Measurements from ENCODE around the gene ISG15.
"Not testable (repeated sequence)": the region's sequence is repeated elsewhere in the genome, so short reads cannot be mapped to it uniquely, and the experiment has no call there.

The ISG15 gene

GRCh38 chr1:991895-992294 lies 21.4 kb upstream of the ISG15 start:
- H3K27me3 ChIP-seq (ENCODE audit: insufficient read depth, low read length), result peaks cover 10% of the 10 kb centered on the region; the same call in 1 of the 2 replicates

GRCh38 chr1:992362-992761 lies 20.9 kb upstream of the ISG15 start:
- Histone ChIP-seq H3K27me3 (ENCODE audit: insufficient read depth, low read length) (peaks cover 10% of the 10 kb centered on the region; the same call in 1 of the 2 replicates), H3K4me1 (ENCODE audit: insufficient read depth, low read length, severe bottlenecking) (no peaks in the 10 kb centered on the region), H3F3A (ENCODE audit: insufficient read depth, low read length) (no peaks in the 10 kb centered on the region), H3K4me2 (ENCODE audit: low read length) (no peak overlapping the region), H3K27ac (ENCODE audit: low read depth, low read length, poor library complexity, severe bottlenecking) (no peak overlapping the region), H3K9me2 (ENCODE audit: low read depth, low read length) (no peaks in the 10 kb centered on the region), H4K20me1 (ENCODE audit: insufficient read depth, low read length) (no peaks in the 10 kb centered on the region), H3K9me3 (ENCODE audit: low read length) (no peaks in the 10 kb centered on the region), H2AFZ (ENCODE audit: low read length) (no peak overlapping the region), H3K79me2 (ENCODE audit: insufficient read depth, low read length) (no peaks in the 10 kb centered on the region), H3K9ac (ENCODE audit: low read length) (no peak overlapping the region), H3K36me3 (ENCODE audit: insufficient read depth, low read length) (no peaks in the 10 kb centered on the region), H3K4me3 (ENCODE audit: low read depth, low read length, poor library complexity, severe bottlenecking) (no peak overlapping the region)
- no peak for TF ChIP-seq CTCF (IDR thresholded peaks at IDR 0.05; ENCODE audit: low read length)
- no peak for TF ChIP-seq EZH2 (IDR thresholded peaks at IDR 0.05; ENCODE audit: borderline replicate concordance, low read length)

More at GRCh38 chr1:991895-992294, 21.4 kb upstream of the ISG15 start:
- Histone ChIP-seq H3K9ac (ENCODE audit: low read length) (no peak overlapping the region), H3F3A (ENCODE audit: insufficient read depth, low read length) (no peaks in the 10 kb centered on the region), H3K4me3 (ENCODE audit: low read depth, low read length, poor library complexity, severe bottlenecking) (no peak overlapping the region), H3K79me2 (ENCODE audit: insufficient read depth, low read length) (no peaks in the 10 kb centered on the region), H3K4me2 (ENCODE audit: low read length) (no peak overlapping the region), H2AFZ (ENCODE audit: low read length) (no peak overlapping the region), H3K9me2 (ENCODE audit: low read depth, low read length) (no peaks in the 10 kb centered on the region), H3K4me1 (ENCODE audit: insufficient read depth, low read length, severe bottlenecking) (no peaks in the 10 kb centered on the region), H3K9me3 (ENCODE audit: low read length) (no peaks in the 10 kb centered on the region), H4K20me1 (ENCODE audit: insufficient read depth, low read length) (no peaks in the 10 kb centered on the region), H3K27ac (ENCODE audit: low read depth, low read length, poor library complexity, severe bottlenecking) (no peak overlapping the region), H3K36me3 (ENCODE audit: insufficient read depth, low read length) (no peaks in the 10 kb centered on the region)
- TF ChIP-seq EZH2 (IDR thresholded peaks at IDR 0.05; ENCODE audit: borderline replicate concordance, low read length) (no peak), CTCF (IDR thresholded peaks at IDR 0.05; ENCODE audit: low read length) (no peak)

GRCh38 chr1:993379-993995 lies 19.8 kb upstream of the ISG15 start:
- H3K9ac ChIP-seq (ENCODE audit: low read length), result no peak overlapping the region
- no peak overlapping the region for H3K27ac ChIP-seq (ENCODE audit: low read depth, low read length, poor library complexity, severe bottlenecking)
- no peak overlapping the region for H3K4me3 ChIP-seq (ENCODE audit: low read depth, low read length, poor library complexity, severe bottlenecking)
- H3K79me2 ChIP-seq (ENCODE audit: insufficient read depth, low read length), result no peaks in the 10 kb centered on the region
- no peaks in the 10 kb centered on the region for H3K36me3 ChIP-seq (ENCODE audit: insufficient read depth, low read length)
- no peaks in the 10 kb centered on the region for H3K9me2 ChIP-seq (ENCODE audit: low read depth, low read length)
- TF ChIP-seq EZH2 (IDR thresholded peaks at IDR 0.05; ENCODE audit: borderline replicate concordance, low read length), result no peak
- TF ChIP-seq CTCF (IDR thresholded peaks at IDR 0.05; ENCODE audit: low read length), result no peak
- H3K4me2 ChIP-seq (ENCODE audit: low read length), result no peak overlapping the region
- H2AFZ ChIP-seq (ENCODE audit: low read length), result no peak overlapping the region
- no peaks in the 10 kb centered on the region for H3K4me1 ChIP-seq (ENCODE audit: insufficient read depth, low read length, severe bottlenecking)
- no peaks in the 10 kb centered on the region for H4K20me1 ChIP-seq (ENCODE audit: insufficient read depth, low read length)
- no peaks in the 10 kb centered on the region for H3F3A ChIP-seq (ENCODE audit: insufficient read depth, low read length)
- peaks cover 10% of the 10 kb centered on the region; the same call in 1 of the 2 replicates for H3K27me3 ChIP-seq (ENCODE audit: insufficient read depth, low read length)
- no peaks in the 10 kb centered on the region for H3K9me3 ChIP-seq (ENCODE audit: low read length)

GRCh38 chr1:994546-994945 lies 18.8 kb upstream of the ISG15 start:
- H3K27ac ChIP-seq (ENCODE audit: low read depth, low read length, poor library complexity, severe bottlenecking); H3K4me2 ChIP-seq (ENCODE audit: low read length); H3K9me3 ChIP-seq (ENCODE audit: low read length); H3K9ac ChIP-seq (ENCODE audit: low read length); H3K79me2 ChIP-seq (ENCODE audit: insufficient read depth, low read length); H3F3A ChIP-seq (ENCODE audit: insufficient read depth, low read length); H2AFZ ChIP-seq (ENCODE audit: low read length); H4K20me1 ChIP-seq (ENCODE audit: insufficient read depth, low read length); H3K36me3 ChIP-seq (ENCODE audit: insufficient read depth, low read length); H3K27me3 ChIP-seq (ENCODE audit: insufficient read depth, low read length); H3K9me2 ChIP-seq (ENCODE audit: low read depth, low read length); H3K4me3 ChIP-seq (ENCODE audit: low read depth, low read length, poor library complexity, severe bottlenecking); H3K4me1 ChIP-seq (ENCODE audit: insufficient read depth, low read length, severe bottlenecking): not testable (repeated sequence)
